ENCODE results near the gene CALCOCO1.

DNA sequence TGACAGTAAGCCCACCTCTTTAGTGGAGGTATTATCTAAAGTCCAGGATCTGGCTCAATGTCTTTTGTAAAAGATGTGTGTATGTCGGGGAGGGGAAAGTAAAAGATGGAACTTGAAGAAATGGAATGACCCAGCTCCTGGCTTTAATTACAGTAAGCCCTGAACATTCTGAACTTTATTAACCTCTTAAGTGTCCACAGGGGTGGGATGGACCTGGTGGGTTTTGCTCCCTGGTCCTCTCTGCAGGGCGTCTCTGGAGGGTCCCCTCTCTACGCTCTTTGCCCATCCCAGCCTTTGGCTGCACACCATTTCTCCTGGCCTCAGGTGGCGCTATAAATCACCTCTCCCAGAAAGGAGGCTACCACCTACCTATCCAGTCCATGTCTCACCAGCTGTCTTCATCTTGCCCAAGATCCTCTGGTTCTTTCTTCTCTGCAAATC, 28.2 kb upstream of the CALCOCO1 start:
- TF ChIP-seq GATA2 (IDR thresholded peaks at IDR 0.05; ENCODE audit: low read depth, low read length) (no peak), GATA3 (IDR thresholded peaks at IDR 0.05; ENCODE audit: low read depth, low read length) (no peak)
